Activated naive CD4-positive, alpha-beta T cell treated with anti-CD3 and anti-CD28 coated beads, Interleukin-2, amount 50 U/mL, for 72 hours (primary cell): ENCODE results near the gene EBF3. TPM values are rescaled to one million over a fixed set of nuclear protein-coding genes. Genes with fewer than 3 reads are reported as not detected.
A peak's percentile ranks its signal among the peaks of the same experiment; 100 is the strongest.

Experiments
- ATAC-seq, 2 donors: fragments of 150-1000 bp; cut with Tn5 transposase; 2 replicates each; pipeline ENCODE4 v1.10.0; 2021; ENCODE audit warnings: mild to moderate bottlenecking in 2 of 2, moderate library complexity in 2 of 2
- DNase-seq, 2 donors: peaks; one replicate each; pipeline ENCODE4 v3.0.0; 2021 to 2022; ENCODE audit warnings: low spot score in 2 of 2
- H3K27ac Mint-ChIP-seq, 2 donors: one replicate each; pipeline ENCODE4 v1.8.0; 2022; ENCODE audit warnings: mild to moderate bottlenecking in 2 of 2, mixed read lengths in 2 of 2
- H3K36me3 Mint-ChIP-seq, 2 donors: one replicate each; pipeline ENCODE4 v1.8.0; 2022; ENCODE audit warnings: mixed read lengths in 2 of 2
- H3K9me3 Mint-ChIP-seq, 2 donors: one replicate each; pipeline ENCODE4 v1.8.0; 2022; ENCODE audit warnings: mixed read lengths in 2 of 2
- total RNA-seq, 2 donors: library from RNA; stranded (reverse); gene quantifications; one replicate each; pipeline ENCODE4 v1.2.3, GENCODE V29; 2022

EBF3 gene, protein sequence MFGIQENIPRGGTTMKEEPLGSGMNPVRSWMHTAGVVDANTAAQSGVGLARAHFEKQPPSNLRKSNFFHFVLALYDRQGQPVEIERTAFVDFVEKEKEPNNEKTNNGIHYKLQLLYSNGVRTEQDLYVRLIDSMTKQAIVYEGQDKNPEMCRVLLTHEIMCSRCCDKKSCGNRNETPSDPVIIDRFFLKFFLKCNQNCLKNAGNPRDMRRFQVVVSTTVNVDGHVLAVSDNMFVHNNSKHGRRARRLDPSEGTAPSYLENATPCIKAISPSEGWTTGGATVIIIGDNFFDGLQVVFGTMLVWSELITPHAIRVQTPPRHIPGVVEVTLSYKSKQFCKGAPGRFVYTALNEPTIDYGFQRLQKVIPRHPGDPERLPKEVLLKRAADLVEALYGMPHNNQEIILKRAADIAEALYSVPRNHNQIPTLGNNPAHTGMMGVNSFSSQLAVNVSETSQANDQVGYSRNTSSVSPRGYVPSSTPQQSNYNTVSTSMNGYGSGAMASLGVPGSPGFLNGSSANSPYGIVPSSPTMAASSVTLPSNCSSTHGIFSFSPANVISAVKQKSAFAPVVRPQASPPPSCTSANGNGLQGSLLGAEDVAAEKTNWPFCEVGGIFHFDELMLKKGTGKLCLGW
- not detected for total RNA-seq

GRCh38 chr10:129963641-129964501 lies at the start of gene EBF3:
Gene EBF3, minus strand, starts transcription at chr10:129964274. Its CDS starts 506 bp downstream, at chr10:129963768.
- Mint-ChIP-seq H3K9me3 (no peaks in the 10 kb centered on the region), H3K27ac (peak within 1 kb of the TSS in 1 of 2 donors; percentile 50), H3K36me3 (peaks cover 14 to 22% of the 10 kb centered on the region in 2 donors)
- ATAC-seq (peak; percentile 31 to 85), DNase-seq (peak in 1 of 2 donors; percentile 72)

GRCh38 chr10:130013335-130014262 lies 49.5 kb upstream of the EBF3 start:
- H3K9me3 Mint-ChIP-seq: no peaks in the 10 kb centered on the region
- ATAC-seq (no peak), DNase-seq (no peak)
- peak overlapping the region in 1 of 2 donors; percentile 81 for H3K27ac Mint-ChIP-seq
- no peaks in the 10 kb centered on the region for H3K36me3 Mint-ChIP-seq

DNA sequence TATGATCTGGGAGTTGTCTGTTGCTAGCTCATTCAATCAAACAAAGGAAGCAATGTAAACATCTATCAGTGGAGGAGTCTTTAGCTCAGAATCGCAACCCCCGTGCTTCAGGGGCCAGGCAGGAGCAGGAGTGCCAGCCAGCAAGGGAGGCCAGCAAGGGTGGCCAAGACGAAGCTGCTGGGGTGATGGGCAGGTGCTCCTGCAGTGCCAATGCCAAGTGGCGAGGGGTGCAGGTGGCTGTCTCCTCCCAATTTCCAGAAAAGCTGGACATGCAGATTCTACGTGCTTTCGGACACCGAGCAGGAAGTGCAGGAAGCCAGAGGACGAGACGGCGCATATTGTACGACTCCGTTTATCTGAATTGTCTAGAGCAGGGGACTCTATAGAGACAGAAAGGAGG lies 48.1 kb upstream of the EBF3 start:
- ATAC-seq: no peak
- DNase-seq: no peak
- Mint-ChIP-seq H3K36me3 (no peaks in the 10 kb centered on the region), H3K9me3 (no peaks in the 10 kb centered on the region), H3K27ac (no peak overlapping the region)

DNA sequence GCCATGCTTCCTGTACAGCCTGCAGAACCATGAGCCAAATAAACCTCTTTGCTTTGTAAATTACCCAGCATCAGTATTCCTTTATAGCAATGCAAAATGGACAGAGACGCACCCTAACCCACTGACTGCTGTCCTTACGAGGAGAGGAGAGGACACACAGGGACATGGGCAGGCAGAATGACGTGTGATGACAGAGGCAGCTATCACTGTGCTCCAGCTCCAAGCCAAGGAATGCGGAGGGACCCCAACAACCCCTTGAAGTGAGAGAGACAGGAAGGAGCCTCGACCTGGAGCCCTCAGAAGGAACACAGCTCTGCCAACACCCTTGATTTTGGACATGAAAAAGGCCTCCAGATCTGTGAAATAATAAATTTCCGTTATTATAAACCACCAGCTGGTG lies 46.6 kb upstream of the EBF3 start:
- DNase-seq: no peak

DNA sequence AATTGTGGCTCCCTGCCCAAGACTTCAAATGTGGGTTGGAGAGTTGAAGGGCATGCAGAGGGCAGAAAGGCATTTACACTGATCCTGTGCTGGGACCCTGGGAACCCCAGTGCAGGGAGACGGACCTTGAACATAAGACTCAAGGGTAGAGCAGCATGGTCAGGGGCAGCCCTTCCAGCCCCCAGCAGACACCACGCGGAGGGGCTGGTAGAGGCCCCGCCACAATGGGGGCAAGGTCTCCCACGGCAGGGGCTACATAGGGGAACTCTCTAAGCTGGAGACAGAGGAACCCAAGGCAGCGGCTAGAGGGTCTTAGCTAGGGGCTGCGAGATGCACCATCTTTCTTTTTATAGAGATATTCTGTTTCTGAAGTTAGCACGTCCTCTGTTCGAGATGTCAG lies 45.2 kb upstream of the EBF3 start:
- no peak overlapping the region for H3K27ac Mint-ChIP-seq
- ATAC-seq (no peak), DNase-seq (no peak)
- H3K9me3 Mint-ChIP-seq: peaks cover 3 to 4% of the 10 kb centered on the region in 2 donors
- peaks cover 0 to 4% of the 10 kb centered on the region in 2 donors for H3K36me3 Mint-ChIP-seq

More for the DNA sequence above, 46.6 kb upstream of the EBF3 start:
- Mint-ChIP-seq H3K27ac (no peak overlapping the region), H3K36me3 (peaks cover 0 to under 1% of the 10 kb centered on the region in 2 donors), H3K9me3 (peaks cover 0 to under 1% of the 10 kb centered on the region in 2 donors)
- ATAC-seq: no peak

- H3K27ac Mint-ChIP-seq: no peak overlapping the region
- H3K36me3 Mint-ChIP-seq: peaks cover 0 to 4% of the 10 kb centered on the region in 2 donors
- ATAC-seq: peak in 1 of 2 donors; percentile 22
- peaks cover 3 to 4% of the 10 kb centered on the region in 2 donors for H3K9me3 Mint-ChIP-seq
- DNase-seq: no peak
Measured at GRCh38 chr10:130003787-130004613, 39.9 kb upstream of the EBF3 start.

DNA sequence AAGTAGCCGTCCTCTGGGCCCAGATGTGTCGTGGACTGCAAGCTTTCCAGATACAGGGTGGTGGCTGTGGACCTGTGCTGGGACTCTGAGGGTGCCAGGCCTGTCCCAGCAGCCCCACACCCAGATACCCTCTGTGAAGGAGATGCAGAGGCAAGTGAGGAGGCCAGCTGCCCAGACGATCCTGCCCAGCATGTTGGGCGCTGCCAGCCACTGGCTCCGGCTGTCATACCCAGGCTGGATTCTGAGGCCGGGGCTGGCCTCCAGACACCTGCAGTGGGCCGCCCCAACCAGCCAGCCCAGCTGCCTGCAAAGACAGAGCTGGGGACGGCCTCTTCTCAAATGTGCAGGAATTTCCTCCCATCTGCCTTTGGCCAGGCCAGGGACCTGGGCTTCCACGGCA lies 39.1 kb upstream of the EBF3 start:
- Mint-ChIP-seq H3K36me3 (peaks cover 0 to 4% of the 10 kb centered on the region in 2 donors), H3K27ac (no peak overlapping the region), H3K9me3 (peaks cover 3 to 10% of the 10 kb centered on the region in 2 donors)
- ATAC-seq (no peak), DNase-seq (no peak)

DNA sequence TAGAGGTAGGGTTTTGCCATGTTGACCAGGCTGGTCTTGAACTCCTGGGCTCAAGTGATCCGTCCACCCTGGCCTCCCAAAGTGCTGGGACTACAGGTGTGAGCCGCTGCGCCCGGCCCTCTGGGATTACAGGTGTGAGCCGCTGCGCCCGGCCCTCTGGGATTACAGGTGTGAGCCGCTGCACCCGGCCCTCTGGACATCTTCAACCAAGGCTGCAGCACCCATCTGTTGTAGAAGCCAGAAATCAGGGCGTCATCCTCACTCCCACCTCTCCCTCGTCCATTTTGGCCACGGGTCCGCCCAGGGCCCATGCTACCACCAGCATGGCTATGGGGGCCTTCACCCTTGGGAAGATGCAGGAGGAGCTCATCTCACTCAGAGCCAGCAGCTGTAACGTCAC lies 38.5 kb upstream of the EBF3 start:
- Mint-ChIP-seq H3K9me3 (peaks cover 3 to 10% of the 10 kb centered on the region in 2 donors), H3K36me3 (peaks cover 0 to 4% of the 10 kb centered on the region in 2 donors)
- ATAC-seq: no peak

GRCh38 chr10:130000918-130001317 lies 36.8 kb upstream of the EBF3 start:
- ATAC-seq (no peak), DNase-seq (no peak)
- H3K9me3 Mint-ChIP-seq: peaks cover 3 to 10% of the 10 kb centered on the region in 2 donors
- peaks cover 0 to 4% of the 10 kb centered on the region in 2 donors for H3K36me3 Mint-ChIP-seq
- no peak overlapping the region for H3K27ac Mint-ChIP-seq

More for the DNA sequence above, 38.5 kb upstream of the EBF3 start:
- no peak overlapping the region for H3K27ac Mint-ChIP-seq
- no peak for DNase-seq

DNA sequence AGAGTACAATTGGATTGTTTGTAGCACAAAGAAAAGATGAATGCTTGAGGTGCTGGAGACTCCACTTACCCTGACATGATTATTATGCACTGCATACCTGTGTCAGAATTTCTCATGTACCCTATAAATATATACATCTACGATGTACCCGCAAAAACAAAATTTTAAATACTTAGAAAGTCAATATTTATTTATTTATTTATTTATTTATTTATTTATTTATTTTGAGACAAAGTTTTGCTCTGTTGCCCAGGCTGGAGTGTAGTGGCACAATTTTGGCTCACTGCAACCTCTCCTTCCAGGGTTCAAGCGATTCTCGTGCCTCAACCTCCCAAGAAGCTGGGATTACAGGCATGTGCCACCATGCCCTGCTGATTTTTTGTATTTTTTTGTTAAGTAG lies 35.1 kb upstream of the EBF3 start:
- DNase-seq: no peak
- Mint-ChIP-seq H3K36me3 (no peaks in the 10 kb centered on the region), H3K9me3 (peaks cover 0 to 6% of the 10 kb centered on the region in 2 donors), H3K27ac (no peak overlapping the region)
- ATAC-seq: no peak

DNA sequence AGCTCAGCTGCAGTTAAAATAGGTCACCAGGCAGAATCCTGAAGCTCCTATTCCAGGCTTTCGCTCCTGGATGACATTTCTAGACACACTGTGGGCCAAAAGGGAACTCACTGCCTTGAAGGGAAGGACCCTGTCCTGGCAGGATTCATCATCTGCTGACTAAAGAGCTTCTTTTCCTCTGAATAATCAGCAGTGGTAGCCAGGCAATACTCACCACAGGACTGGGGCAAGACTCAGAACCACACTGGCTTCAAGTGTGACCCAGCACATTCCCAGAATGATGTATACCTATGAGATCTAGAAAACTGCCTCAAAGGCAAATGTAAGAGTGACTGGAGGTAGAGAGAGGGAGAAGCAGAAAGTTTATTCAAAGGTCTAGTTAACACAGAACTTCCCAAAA lies 29.5 kb upstream of the EBF3 start:
- Mint-ChIP-seq H3K27ac (no peak overlapping the region), H3K36me3 (peaks cover 5 to 7% of the 10 kb centered on the region in 2 donors), H3K9me3 (peaks cover 8 to 11% of the 10 kb centered on the region in 2 donors)
- DNase-seq (no peak), ATAC-seq (no peak)

DNA sequence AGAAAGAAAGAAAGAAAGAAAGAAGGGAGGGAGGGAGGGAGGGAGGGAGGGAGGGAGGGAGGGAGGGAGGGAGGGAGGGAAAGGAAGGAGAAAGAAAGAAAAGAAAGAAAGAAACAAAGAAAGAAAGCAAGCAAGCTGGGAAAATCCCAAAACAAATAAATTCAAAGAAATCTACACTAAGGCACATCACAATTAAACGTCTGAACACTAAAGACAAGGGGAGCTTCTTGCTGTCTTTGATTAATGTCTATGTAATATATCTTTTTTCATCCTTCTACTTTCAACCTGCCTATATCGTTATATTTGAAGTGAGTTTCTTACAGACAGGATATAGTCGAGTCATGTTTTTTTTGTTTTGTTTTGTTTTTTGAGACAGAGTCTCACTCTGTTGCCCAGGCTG lies 28.3 kb upstream of the EBF3 start:
- DNase-seq: no peak
- H3K36me3 Mint-ChIP-seq: peaks cover 5 to 16% of the 10 kb centered on the region in 2 donors
- no peak overlapping the region for H3K27ac Mint-ChIP-seq
- H3K9me3 Mint-ChIP-seq: peaks cover 4 to 18% of the 10 kb centered on the region in 2 donors
- ATAC-seq: no peak

GRCh38 chr10:129982825-129983224 lies 18.8 kb upstream of the EBF3 start:
- no peak for ATAC-seq
- H3K36me3 Mint-ChIP-seq: peaks cover 11 to 47% of the 10 kb centered on the region in 2 donors

DNA sequence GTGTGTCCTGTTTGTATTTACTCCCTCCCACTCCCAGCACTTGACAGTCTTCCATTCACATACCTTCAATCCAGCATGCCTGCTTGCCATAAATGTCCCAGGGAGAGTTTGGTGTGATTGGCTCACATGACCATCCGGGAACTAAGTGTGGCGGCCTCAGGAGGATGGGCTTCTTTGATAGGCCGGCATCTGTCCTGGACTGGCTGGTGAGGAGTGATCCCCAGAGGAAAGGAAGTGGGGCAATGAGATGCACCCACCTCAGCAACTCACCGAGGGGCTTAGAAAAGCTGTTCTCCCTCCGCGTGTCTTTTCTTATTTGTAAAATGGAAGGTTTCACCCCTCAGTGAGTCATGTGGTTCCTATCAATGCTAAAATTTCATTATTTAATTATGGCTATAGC lies 14.9 kb upstream of the EBF3 start:
- Mint-ChIP-seq H3K36me3 (peaks cover 11 to 23% of the 10 kb centered on the region in 2 donors), H3K9me3 (peaks cover 17 to 19% of the 10 kb centered on the region in 2 donors), H3K27ac (no peak overlapping the region)
- ATAC-seq: no peak
- no peak for DNase-seq

More at GRCh38 chr10:129982825-129983224, 18.8 kb upstream of the EBF3 start:
- Mint-ChIP-seq H3K9me3 (peaks cover 19 to 29% of the 10 kb centered on the region in 2 donors), H3K27ac (no peak overlapping the region)
- DNase-seq: no peak

GRCh38 chr10:129978322-129978721 lies 14.2 kb upstream of the EBF3 start:
- ATAC-seq: no peak
- Mint-ChIP-seq H3K27ac (no peak overlapping the region), H3K36me3 (peaks cover 9 to 21% of the 10 kb centered on the region in 2 donors), H3K9me3 (peaks cover 17% of the 10 kb centered on the region in 2 donors)
- DNase-seq: no peak
